Measurements from ENCODE around the gene SLC8B1. TPM values are rescaled to one million over a fixed set of nuclear protein-coding genes. Genes with fewer than 3 reads are reported as not detected.
A peak's percentile ranks its signal among the peaks of the same experiment; 100 is the strongest.
"Not testable (repeated sequence)": the region's sequence is repeated elsewhere in the genome, so short reads cannot be mapped to it uniquely, and the experiment has no call there.

Gene SLC8B1
- total RNA-seq, 4 donors from 2014 or later: 31.8 to 63.4 (median 38.8) TPM

DNA sequence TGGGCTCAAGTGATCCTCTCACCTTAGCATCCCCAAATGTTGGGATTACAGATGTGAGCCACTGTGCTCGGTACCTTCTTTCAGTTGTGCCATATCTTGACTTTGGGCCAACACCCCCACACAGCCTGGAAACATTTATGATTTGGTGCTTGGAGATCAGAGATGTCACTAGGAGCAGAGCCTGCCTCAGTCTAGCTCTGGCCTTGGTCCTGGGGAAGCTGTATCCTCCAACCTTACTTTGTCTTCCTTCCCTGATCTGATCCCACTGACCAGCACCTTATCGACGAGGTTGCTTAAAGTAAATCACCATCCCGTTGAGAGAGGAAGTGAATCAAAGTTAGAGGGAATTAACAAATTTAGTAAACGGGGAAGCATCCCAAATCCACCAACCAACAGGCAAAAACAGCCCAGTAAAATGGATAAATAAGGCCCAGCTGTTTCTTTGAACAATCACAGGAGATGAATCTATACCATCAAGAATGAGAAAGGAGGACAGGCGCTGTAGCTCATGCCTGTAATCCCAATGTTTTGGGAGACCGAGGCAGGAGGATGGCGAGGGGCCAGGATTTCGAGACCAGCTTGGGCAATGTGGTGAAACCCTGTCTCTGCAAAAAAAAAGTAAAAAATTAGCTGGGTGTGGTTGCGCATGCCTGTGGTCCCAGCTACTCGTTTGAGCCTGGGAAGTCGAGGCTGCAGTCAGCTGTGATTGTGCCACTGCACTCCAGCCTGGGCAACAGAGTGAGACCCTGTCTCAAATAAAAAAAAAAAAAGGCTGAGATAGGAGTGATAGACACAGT is 26.9 kb upstream of the SLC8B1 start:
- TF ChIP-seq, protein P1, sequence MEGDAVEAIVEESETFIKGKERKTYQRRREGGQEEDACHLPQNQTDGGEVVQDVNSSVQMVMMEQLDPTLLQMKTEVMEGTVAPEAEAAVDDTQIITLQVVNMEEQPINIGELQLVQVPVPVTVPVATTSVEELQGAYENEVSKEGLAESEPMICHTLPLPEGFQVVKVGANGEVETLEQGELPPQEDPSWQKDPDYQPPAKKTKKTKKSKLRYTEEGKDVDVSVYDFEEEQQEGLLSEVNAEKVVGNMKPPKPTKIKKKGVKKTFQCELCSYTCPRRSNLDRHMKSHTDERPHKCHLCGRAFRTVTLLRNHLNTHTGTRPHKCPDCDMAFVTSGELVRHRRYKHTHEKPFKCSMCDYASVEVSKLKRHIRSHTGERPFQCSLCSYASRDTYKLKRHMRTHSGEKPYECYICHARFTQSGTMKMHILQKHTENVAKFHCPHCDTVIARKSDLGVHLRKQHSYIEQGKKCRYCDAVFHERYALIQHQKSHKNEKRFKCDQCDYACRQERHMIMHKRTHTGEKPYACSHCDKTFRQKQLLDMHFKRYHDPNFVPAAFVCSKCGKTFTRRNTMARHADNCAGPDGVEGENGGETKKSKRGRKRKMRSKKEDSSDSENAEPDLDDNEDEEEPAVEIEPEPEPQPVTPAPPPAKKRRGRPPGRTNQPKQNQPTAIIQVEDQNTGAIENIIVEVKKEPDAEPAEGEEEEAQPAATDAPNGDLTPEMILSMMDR (IDR thresholded peaks at IDR 0.05): no peak
- no peak for TF ChIP-seq POLR2A (IDR thresholded peaks at IDR 0.05)

DNA sequence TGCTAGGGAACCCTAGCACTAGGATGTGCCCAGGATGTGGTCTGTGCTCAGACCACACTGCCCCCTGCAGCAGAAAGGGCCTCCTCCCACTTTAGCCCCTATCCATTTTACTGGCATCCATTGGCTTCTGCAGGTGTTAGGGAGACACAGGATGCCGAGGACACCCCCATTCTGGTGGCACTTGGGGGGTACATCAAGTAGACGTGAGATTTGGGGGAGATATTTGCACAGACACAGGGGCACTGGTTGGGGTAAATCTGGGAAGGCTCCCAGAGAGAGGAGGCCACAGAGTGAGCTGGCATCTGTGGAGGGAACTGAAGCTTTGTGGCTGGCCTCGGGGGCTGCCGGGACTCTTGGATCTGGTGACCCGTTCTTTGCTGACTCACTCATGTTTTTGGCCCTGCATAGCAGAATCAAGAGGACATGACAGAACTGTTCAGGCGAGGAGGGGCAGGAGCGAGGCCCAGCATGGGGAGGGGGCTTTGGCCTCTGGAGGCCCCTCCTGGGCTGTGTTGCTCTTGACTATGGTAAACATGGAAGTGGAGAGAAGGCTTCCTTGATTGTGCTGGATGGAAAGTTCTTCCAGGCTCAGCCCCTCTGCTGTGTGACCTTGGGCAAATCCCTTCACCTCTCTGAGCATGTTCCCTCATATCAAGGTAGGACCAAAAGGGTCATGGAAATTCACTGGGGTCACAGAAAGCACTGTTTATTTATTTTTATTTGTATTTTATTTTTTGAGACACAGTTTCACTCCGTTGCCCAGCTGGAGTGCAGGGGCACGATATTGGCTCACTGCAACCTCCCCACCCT is 25.2 kb upstream of the SLC8B1 start:
- no peak overlapping the region for H3K4me3 ChIP-seq (ENCODE audit: low read depth, poor library complexity, severe bottlenecking)
- DNase-seq (ENCODE audit: low spot score in 2 of 2): peak in 1 of 2 donors; percentile 22
- no peak for TF ChIP-seq POLR2A (IDR thresholded peaks at IDR 0.05)
- WGBS, 2 donors: 60 to 64% methylated on average over 9 of the region's 9 CpGs
- intact Hi-C loops (cut with DNase I; ENCODE audit: low total_unique reads): no loop called here

More for the DNA sequence above, 26.9 kb upstream of the SLC8B1 start:
- peak in 1 of 2 donors; percentile 88 for DNase-seq (ENCODE audit: low spot score in 2 of 2)
- H3K4me3 ChIP-seq (ENCODE audit: low read depth, poor library complexity, severe bottlenecking): no peak overlapping the region
- intact Hi-C loops (cut with DNase I; ENCODE audit: low total_unique reads): no loop called here
- 58 to 59% methylated on average over 12 of the region's 12 CpGs for WGBS, 2 donors

DNA sequence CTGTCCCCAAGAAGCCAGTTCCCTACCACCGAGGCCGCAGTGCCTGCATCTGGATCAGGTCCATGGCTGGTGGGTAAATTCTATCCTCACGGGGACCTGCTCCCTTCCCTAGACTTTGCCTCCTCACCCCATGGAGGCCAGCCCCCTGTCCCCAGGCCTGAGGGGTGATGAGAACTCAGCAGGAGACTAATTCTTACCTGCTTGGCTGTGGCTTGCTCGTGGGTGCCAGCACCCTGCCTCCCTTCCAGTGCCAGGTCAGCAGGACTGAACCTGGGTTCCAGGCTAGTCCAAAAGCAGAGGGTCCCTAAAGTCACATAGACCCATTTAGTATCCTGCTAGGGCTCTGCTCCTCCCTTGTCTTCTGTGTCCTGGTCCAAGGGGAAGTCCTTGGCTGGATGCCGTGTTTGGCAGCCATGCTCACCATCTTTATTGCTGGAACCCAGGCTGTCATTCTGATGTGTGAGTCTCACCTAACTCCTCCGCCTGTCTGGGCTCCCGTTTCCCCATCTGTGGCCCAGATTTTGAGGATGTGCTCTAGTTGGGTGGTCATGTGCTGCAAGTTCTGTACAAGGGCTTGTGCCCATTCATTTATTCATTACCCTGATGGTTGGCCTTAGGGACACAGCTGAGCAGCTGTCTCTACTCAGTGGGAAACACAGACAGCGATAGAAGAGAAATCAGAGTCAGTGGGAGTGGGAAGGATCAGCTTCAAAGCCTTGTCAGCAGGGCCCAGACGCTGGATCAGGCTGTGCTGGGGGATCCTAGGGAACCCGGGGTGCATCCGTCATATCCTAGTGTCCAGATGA is 24.4 kb upstream of the SLC8B1 start:
- intact Hi-C loops (cut with DNase I; ENCODE audit: low total_unique reads): no loop called here
- peak overlapping the region; percentile 63 for H3K4me3 ChIP-seq (ENCODE audit: low read depth, poor library complexity, severe bottlenecking)
- peak; percentile 30 to 87 for DNase-seq (ENCODE audit: low spot score in 2 of 2)
- no peak for TF ChIP-seq POLR2A (IDR thresholded peaks at IDR 0.05)
- TF ChIP-seq, protein P1 (IDR thresholded peaks at IDR 0.05): no peak
- 30 to 34% methylated on average over 11 of the region's 11 CpGs for WGBS, 2 donors

DNA sequence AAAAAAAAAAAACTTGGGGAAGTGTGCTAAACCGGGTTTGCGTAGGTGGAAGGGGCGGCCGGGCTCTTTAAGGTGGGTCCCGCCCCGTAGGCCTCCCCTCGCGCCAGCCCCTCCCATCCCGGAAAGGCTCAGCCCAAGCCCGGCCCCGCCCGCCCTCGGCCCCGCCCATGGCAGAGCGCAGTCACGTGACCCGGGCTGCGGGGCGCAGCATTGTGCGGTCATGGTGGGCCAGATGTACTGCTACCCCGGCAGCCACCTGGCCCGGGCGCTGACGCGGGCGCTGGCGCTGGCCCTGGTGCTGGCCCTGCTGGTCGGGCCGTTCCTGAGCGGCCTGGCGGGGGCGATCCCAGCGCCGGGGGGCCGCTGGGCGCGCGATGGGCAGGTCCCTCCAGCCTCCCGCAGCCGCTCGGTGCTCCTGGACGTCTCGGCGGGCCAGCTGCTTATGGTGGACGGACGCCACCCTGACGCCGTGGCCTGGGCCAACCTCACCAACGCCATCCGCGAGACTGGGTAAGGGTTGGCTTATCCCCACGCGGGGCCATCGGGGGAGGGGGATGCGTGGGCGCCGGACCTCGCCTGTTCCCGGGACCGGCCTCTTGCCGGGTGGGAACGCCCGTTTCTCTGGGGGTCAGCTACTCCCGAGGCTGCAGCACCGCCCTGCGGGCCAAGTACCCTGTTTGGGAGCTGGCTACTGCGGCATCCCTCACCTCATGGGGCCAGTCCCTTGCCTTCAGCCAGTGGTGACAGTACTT is 23.6 kb upstream of the SLC8B1 start, which contains the start of gene PLBD2:
Gene PLBD2, plus strand, starts transcription at position 207 of the 752 bp plus-strand sequence. Its CDS starts 14 bp downstream, at position 221.
- intact Hi-C loops (cut with DNase I; ENCODE audit: low total_unique reads): no loop called here
- 0 to 1% methylated on average over 22 to 25 of the region's 67 CpGs for WGBS, 2 donors
- TF ChIP-seq, protein P1 (IDR thresholded peaks at IDR 0.05): no peak
- no peak for TF ChIP-seq POLR2A (IDR thresholded peaks at IDR 0.05)

DNA sequence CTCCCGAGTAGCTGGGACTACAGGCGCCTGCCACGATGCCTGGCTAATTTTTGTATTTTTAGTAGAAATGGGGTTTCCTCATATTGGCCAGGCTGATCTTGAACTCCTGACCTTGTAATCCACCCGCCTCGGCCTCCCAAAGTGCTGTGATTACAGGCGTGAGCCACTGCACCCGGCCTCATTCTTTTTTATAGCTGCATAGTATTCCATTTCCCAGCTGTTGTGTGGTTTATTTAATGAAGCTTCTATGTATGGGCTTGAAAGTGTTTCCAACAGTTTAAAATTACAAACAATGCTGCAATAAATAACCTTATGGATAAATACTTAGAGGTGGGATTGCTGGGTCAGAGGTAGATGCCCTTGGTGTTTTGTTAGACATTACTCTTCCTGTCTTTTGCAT is 19.3 kb upstream of the SLC8B1 start:
- WGBS, 2 donors: 94 to 95% methylated on average over 7 of the region's 7 CpGs
- intact Hi-C loops (cut with DNase I; ENCODE audit: low total_unique reads); DNase-seq (ENCODE audit: low spot score in 2 of 2); H3K4me3 ChIP-seq (ENCODE audit: low read depth, poor library complexity, severe bottlenecking): not testable (repeated sequence)

More for the DNA sequence above, 23.6 kb upstream of the SLC8B1 start, which contains the start of gene PLBD2:
- peak within 1 kb of the TSS; percentile 63 for H3K4me3 ChIP-seq (ENCODE audit: low read depth, poor library complexity, severe bottlenecking)
- DNase-seq (ENCODE audit: low spot score in 2 of 2): peak; percentile 92 to 98

DNA sequence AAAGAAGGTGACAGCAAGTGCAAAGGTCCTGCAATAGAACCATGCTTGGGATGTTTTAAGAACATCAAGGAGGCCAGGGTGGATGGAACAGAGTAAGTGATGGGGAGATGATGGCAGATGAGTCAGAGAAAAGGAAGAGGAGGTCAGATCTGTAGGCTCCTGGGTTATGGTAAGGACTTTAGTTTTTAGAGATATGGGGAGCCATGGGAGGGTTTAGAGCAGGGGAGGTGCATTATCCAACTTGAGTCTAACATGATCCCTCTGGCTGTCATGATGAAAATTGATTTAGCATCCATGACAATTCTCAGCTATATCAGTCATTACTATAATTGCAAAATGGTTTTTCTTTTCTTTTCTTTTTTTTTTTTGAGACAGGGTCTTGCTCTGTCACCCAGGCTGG is 16.2 kb upstream of the SLC8B1 start:
- no peak overlapping the region for H3K4me3 ChIP-seq (ENCODE audit: low read depth, poor library complexity, severe bottlenecking)
- no peak for TF ChIP-seq POLR2A (IDR thresholded peaks at IDR 0.05)
- TF ChIP-seq, protein P1 (IDR thresholded peaks at IDR 0.05): no peak
- DNase-seq (ENCODE audit: low spot score in 2 of 2): no peak
- intact Hi-C loops (cut with DNase I; ENCODE audit: low total_unique reads): no loop called here
